ENCODE measurements around the gene CELSR2. TPM values are rescaled to one million over a fixed set of nuclear protein-coding genes. Genes with fewer than 3 reads are reported as not detected.

Gene CELSR2
- polyA plus RNA-seq, 1 donor = 4.1 TPM

GRCh38 chr1:109235137-109235536, 14.2 kb upstream of the CELSR2 start:
- no peak for DNase-seq

GRCh38 chr1:109237512-109237911, 11.8 kb upstream of the CELSR2 start:
- no peak for DNase-seq

GRCh38 chr1:109238382-109238781, 11.0 kb upstream of the CELSR2 start:
- no peak for DNase-seq

DNA sequence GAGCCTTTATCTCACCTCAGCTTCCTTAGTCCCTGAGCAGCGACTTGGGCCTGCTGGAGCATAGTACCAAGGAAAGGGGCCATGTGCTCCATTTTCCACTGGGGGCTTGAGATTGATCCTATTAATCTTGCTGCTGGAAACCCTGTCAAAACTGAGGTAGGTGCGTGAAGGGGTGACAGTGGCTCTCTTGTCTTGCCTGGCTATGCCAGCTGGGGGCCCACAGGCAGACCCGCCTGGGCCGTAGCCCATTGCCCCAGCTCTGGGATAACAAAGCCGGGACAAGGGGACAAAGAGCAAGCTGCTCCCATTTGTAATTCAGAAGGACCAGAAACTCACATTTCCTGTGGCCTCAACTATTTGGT, 10.3 kb upstream of the CELSR2 start:
- no peak for DNase-seq

- no peak for DNase-seq
Observed at GRCh38 chr1:109239409-109240068, 9.8 kb upstream of the CELSR2 start.

- DNase-seq = peak; percentile 59
Observed at GRCh38 chr1:109240158-109241152, 8.9 kb upstream of the CELSR2 start.

DNA sequence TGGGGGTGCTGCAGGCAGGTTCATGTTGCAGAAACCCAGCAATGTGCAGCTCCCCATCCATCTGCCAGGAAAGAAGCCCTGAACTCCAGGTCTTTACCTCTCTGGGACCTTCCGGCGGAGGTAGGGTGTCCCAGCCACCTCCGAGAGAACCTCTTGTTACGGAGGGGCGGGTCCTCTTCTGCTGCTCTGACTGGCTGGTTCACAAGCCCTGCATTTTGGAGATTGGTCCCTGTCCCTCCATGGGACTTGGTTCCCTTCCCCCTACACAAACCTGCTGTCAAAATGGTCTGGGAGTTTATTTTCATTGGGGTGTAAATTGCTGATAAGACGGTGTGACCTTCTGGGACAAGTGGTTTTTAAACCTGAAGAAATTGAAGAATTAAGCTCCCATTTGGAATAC, 8.0 kb upstream of the CELSR2 start:
- no peak for DNase-seq

DNA sequence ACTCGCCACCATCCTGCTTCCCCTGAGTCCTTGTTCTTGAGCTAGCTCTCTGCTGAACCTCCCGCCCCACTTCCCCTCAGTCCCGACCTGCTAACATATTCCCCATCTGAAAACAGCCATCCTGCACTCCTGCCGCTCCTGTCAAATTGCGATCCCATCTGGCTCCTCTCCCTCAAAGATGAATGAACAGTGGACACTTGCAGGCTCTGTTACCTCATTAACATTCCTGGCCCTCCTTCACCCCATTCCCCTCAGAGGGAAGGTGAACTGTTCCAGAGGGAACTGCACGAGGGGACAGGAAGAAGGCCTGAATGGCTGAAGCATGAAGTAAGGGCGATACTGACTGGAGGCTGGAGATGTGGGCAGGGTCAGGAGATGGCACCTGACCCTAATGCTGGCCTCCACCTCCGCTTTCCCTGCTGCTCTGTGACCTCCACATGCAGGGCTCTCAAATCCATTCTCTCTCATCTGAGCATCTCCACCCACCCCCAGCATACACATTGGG, 7.4 kb upstream of the CELSR2 start:
- DNase-seq = no peak

DNA sequence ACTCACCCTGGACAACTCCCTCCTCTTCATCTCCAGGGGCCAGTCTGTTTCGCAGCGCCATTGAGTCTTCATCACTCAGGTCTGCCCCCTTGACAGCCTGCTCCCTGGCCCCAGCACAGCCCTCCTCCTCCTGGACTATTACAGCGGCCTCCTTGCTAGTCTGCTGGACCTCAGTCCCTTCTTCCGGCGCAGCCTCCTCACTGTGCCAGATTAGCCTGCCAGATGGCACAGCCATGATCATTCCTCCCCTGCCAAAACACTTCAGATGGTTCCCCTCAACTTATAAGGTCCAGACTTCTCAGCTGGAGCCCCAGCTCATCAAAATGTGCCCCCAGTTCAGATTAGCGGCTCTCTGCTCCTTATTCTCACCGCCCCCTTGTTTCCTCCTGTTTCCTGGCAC, 7.0 kb upstream of the CELSR2 start:
- peak; percentile 42 for DNase-seq

- DNase-seq = no peak
Observed at GRCh38 chr1:109243221-109243620, 6.1 kb upstream of the CELSR2 start.

DNA sequence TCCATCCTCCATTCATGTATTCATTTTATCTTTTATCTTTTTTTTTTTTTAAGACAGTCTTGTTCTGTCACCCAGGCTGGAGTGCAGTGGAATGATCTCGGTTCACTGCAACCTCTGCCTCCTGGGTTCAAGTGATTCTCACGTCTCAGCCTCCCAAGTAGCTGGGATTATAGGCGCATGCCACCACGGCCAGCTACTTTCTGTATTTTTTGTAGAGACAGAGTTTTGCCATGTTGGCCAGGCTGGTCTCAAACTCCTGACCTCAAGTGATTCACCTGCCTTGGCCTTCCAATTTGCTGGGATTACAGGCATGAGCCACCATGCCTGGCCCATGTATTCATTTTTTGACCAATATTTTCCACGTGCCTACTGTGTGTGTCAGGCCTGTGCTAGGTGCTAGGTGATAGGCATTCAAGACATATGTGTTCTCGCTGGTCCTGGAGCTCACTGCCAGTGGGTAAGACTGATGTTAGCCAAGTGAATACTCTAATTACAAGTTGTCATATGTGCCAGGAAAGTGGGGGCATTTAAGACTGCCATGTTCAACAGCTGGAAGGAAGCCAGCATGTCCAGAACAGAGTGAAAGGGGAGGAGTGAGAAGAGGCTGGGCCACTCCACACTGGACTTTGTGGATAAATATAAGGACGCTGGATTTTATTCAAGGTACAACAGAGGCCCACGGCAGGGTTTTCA, 5.3 kb upstream of the CELSR2 start:
- no peak for DNase-seq

DNA sequence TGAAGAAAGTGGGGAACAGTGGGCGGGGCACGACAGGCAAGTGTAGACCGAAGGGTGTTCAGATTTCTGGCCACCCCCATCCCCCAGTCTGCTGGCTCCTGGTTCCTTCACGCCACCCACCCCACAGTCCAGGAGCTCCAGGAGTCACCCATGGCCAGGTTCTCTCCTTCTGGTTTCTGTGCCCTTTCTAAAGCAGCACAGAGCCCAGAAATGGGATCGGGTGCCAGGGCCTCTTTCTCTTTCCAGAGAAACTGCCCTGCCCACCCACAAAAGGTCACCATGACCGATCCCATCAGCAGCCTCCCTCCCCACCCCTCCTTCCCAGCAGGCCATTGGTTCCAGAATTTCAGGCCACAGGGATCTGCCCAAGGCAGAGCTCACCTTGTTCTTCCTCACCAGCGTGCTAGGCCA, 3.2 kb upstream of the CELSR2 start:
- no peak for DNase-seq

DNA sequence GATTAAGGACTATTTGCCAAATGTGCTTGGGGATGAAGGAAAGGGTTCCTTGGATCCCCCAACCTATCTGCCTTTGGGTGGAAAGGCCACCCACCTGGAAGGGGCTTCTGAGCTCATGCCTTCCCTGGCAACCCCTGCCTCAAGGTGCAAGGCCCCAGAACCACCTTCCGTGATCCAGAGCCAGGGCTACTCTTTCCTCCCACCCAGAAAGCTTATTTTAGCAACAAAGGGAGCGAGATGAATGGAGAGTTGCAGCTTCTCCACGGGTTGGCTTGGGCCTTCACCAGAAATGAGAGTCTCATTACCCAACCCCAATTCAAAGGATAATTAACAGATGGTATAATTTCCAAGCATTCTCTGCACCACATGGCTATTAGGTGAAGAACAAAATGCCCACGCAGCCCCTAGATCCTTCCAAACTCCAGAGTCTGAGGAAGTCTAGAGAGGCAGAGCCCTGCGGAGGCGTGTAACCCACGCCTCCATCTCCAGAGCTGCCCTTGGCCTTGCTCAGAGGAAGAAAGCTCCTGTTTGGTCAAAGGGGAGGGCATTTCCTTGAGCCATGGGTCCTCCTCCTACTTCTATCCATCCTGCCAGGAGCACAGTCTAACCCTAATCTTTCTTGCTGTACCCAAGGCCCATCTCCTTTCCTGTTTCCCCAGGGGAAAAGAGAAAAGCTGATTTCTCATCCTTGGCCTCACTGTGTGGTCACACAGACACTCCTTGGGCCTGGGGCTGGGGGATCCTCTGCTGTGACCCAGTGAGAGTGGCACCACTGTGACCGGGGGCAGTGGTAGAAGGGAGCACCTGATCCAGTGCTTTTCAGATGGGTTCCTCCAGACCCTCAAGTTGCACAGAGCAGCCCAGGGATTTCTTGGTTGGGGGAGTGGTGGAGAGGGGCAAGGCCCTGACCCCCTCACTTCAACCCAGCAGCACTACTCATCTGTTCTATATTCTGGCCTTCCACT, 1.7 kb upstream of the CELSR2 start:
- no peak for DNase-seq

- no peak for DNase-seq
Observed at GRCh38 chr1:109248444-109248796, 919 bp upstream of the CELSR2 start.

DNA sequence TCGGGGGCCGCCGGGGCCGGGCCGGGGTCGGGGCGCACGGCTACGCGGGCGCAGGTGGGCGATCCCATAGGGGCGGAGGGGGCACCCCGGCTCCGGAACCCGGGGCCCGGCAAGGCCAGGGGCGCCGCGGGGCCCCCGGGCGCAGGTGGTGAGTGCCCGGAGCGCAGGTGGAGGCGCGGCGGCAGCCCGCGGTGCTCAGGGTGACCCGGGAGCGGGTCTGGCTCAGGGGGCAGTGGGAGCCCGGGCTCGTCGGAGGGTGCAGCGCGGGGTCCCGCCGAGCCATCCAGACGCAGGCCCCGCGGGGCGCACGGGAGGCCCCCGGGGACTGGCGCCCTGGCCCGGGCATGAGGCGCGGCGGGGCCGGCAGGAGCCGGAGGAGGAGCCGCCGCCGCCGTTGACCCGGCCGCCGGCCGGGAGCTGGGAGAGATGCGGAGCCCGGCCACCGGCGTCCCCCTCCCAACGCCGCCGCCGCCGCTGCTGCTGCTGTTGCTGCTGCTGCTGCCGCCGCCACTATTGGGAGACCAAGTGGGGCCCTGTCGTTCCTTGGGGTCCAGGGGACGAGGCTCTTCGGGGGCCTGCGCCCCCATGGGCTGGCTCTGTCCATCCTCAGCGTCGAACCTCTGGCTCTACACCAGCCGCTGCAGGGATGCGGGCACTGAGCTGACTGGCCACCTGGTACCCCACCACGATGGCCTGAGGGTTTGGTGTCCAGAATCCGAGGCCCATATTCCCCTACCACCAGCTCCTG, 489 bp downstream of the CELSR2 start:
- no peak for DNase-seq

DNA sequence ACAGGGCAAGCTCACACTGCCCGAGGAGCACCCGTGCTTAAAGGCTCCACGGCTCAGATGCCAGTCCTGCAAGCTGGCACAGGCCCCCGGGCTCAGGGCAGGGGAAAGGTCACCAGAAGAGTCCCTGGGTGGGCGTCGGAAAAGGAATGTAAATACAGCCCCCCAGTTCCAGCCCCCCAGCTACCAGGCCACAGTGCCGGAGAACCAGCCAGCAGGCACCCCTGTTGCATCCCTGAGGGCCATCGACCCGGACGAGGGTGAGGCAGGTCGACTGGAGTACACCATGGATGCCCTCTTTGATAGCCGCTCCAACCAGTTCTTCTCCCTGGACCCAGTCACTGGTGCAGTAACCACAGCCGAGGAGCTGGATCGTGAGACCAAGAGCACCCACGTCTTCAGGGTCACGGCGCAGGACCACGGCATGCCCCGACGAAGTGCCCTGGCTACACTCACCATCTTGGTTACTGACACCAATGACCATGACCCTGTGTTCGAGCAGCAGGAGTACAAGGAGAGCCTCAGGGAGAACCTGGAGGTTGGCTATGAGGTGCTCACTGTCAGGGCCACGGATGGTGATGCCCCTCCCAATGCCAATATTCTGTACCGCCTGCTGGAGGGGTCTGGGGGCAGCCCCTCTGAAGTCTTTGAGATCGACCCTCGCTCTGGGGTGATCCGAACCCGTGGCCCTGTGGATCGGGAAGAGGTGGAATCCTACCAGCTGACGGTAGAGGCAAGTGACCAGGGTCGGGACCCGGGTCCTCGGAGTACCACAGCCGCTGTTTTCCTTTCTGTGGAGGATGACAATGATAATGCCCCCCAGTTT, 1.3 kb downstream of the CELSR2 start:
- no peak for DNase-seq

GRCh38 chr1:109251277-109252166, 2.2 kb downstream of the CELSR2 start:
- DNase-seq = no peak

- no peak for DNase-seq
Observed at GRCh38 chr1:109252167-109252892, 3.0 kb downstream of the CELSR2 start.

Measured in hindlimb muscle (tissue), 1 donor.